A549 (cell line): ENCODE data around the gene GSKIP. TPM values are rescaled to one million over a fixed set of nuclear protein-coding genes. Genes with fewer than 3 reads are reported as not detected.

Experiments
- ATAC-seq, 2 experiments: fragments of 200-7000 bp in 1 of 2; fragments of >200 bp in 1 of 2; cut with Nextera tagmentation in 1 of 2; cut with Tn5 transposase in 1 of 2; 3 replicates each; pipeline versions ENCODE4 v1.8.0 to v1.9.1; 2018 to 2020; ENCODE audit warnings: mild to moderate bottlenecking in 1 of 2, moderate library complexity in 1 of 2
- CTCF ChIA-PET: fragments of 300-600 bp; sonication (Branson Sonifier 250); formaldehyde crosslinking; extraction: SDS; loops from one replicate; lab custom pipeline; 2021; ENCODE audit warnings: antibody characterized with exemption, inconsistent platforms; lab: Yijun Ruan, JAX
- POLR2A ChIA-PET: fragments of 350-600 bp; formaldehyde crosslinking; extraction: SDS; loops from one replicate; lab custom pipeline; 2021; ENCODE audit warnings: antibody characterized with exemption, inconsistent platforms; lab: Yijun Ruan, JAX
- DNase-seq, 2 experiments: peaks; one replicate each; pipeline versions ENCODE4 v3.0.0 to v3.0.0-alpha.2; 2011 to 2016; ENCODE audit warnings: low read depth in 1 of 2, low spot score in 1 of 2
- FAIRE-seq: peaks from 2 replicates; lab custom pipeline; 2011; peaks lifted over from hg19 to GRCh38; lab: Jason Lieb, UNC
- H3K27ac ChIP-seq, 2 experiments: fragments of >200 bp; sonication (Bioruptor Twin); formaldehyde crosslinking; 3 replicates each; pipeline ENCODE4 v1.5.1; 2016 to 2017
- H3K4me1 ChIP-seq: fragments of >200 bp; sonication (Bioruptor Twin); formaldehyde crosslinking; 3 replicates; pipeline ENCODE4 v1.6.1; 2016
- H3K4me2 ChIP-seq: fragments of >200 bp; sonication (Bioruptor Twin); formaldehyde crosslinking; 3 replicates; pipeline ENCODE4 v1.6.1; 2016
- H3K4me3 ChIP-seq: fragments of >200 bp; sonication (Bioruptor Twin); formaldehyde crosslinking; 3 replicates; pipeline ENCODE4 v1.5.1; 2016
- H3K9me3 ChIP-seq: fragments of >200 bp; sonication (Bioruptor Twin); formaldehyde crosslinking; 3 replicates; pipeline ENCODE4 v1.6.1; 2016
- BCL3 ChIP-seq: fragments of >200 bp; sonication (Bioruptor Twin); formaldehyde crosslinking; IDR thresholded peaks from 3 replicates; pipeline ENCODE4 v1.6.1; 2016
- BHLHE40 ChIP-seq: IDR thresholded peaks from 2 replicates; pipeline ENCODE4 v1.6.1; 2012; ENCODE audit warnings: low read depth, low read length, inconsistent platforms
- CTCF ChIP-seq: fragments of >200 bp; sonication (Bioruptor Twin); formaldehyde crosslinking; IDR thresholded peaks from 3 replicates; pipeline ENCODE4 v1.5.1; 2016
- EHF ChIP-seq: fragments of 250-450 bp; sonication (Bioruptor Pico); IDR thresholded peaks from 2 replicates; pipeline ENCODE4 v1.5.0; 2020; ENCODE audit warnings: mild to moderate bottlenecking
- ELK1 ChIP-seq: fragments of 150-350 bp; IDR thresholded peaks from 2 replicates; pipeline ENCODE4 v1.6.1; 2014; ENCODE audit warnings: low read depth, mild to moderate bottlenecking, low read length
- ESRRA ChIP-seq: fragments of 150-350 bp; IDR thresholded peaks from 2 replicates; pipeline ENCODE4 v1.6.1; 2014; ENCODE audit warnings: mild to moderate bottlenecking, low read length, borderline replicate concordance
- FOXS1 ChIP-seq: fragments of 250-450 bp; sonication (Bioruptor Pico); IDR thresholded peaks from 2 replicates; pipeline ENCODE4 v1.5.0; 2020; ENCODE audit warnings: mild to moderate bottlenecking, moderate library complexity
- HOXA7 ChIP-seq: fragments of 250-450 bp; sonication (Bioruptor Pico); IDR thresholded peaks from 2 replicates; pipeline ENCODE4 v1.5.0; 2020; ENCODE audit warnings: mild to moderate bottlenecking, moderate library complexity
- KDM1A ChIP-seq: fragments of 200-600 bp; sonication (generic); IDR thresholded peaks from 2 replicates; pipeline ENCODE4 v1.6.1; 2016; ENCODE audit warnings: low read depth, mild to moderate bottlenecking
- KDM5A ChIP-seq: fragments of 200-600 bp; sonication (generic); IDR thresholded peaks from 2 replicates; pipeline ENCODE4 v1.6.1; 2016; ENCODE audit warnings: antibody characterized with exemption, mild to moderate bottlenecking
- MAFK ChIP-seq: fragments of 450-650 bp; IDR thresholded peaks from 2 replicates; pipeline ENCODE4 v1.6.1; 2014; ENCODE audit not compliant: partially characterized antibody
- MYC ChIP-seq: IDR thresholded peaks from 2 replicates; pipeline ENCODE4 v1.6.1; 2012; ENCODE audit warnings: mild to moderate bottlenecking, inconsistent platforms, low read length, improper control_type of control experiment, borderline replicate concordance
- SREBF2 ChIP-seq: fragments of 450-650 bp; IDR thresholded peaks from 2 replicates; pipeline ENCODE4 v1.6.1; 2014; ENCODE audit warnings: mild to moderate bottlenecking, moderate library complexity
- ZFP36 ChIP-seq: fragments of 450-650 bp; IDR thresholded peaks from 2 replicates; pipeline ENCODE4 v1.6.1; 2014; ENCODE audit warnings: borderline replicate concordance; ENCODE audit not compliant: partially characterized antibody
- ZNF302 ChIP-seq: fragments of 250-450 bp; sonication (Bioruptor Pico); IDR thresholded peaks from 2 replicates; pipeline ENCODE4 v1.9.0; 2021; ENCODE audit warnings: inconsistent platforms, mild to moderate bottlenecking, moderate library complexity
- ZSCAN20 ChIP-seq: fragments of 250-450 bp; sonication (Bioruptor Pico); IDR thresholded peaks from 2 replicates; pipeline ENCODE4 v1.8.0; 2022; ENCODE audit warnings: mild to moderate bottlenecking, moderate library complexity
- WGBS: methylation state at CpG from one replicate; pipeline ENCODE4 v1.1.6; 2017; ENCODE audit errors: missing lambda C conversion rate; 5-methylcytosine and 5-hydroxymethylcytosine counted together
- polyA plus RNA-seq, 4 experiments: library from polyadenylated mRNA; depleted of rRNA in 3 of 4; stranded (reverse); fragments of >200 nt; fragmentation: RNase III in 1 of 4; extraction: RNeasy Plus Mini Kit Qiagen cat#74134 plus additional on column Dnase treatment in 1 of 4; gene quantifications; 2 replicates in 3 of 4; 3 replicates in 1 of 4; pipeline ENCODE4 v1.2.3, GENCODE V29; 2011 to 2017
- TF ChIP-seq, protein P1 (sequence below): fragments of 250-450 bp; sonication (Bioruptor Pico); IDR thresholded peaks from 2 replicates; pipeline ENCODE4 v1.5.0; 2021; ENCODE audit warnings: mild to moderate bottlenecking, moderate library complexity, borderline replicate concordance
- TF ChIP-seq, protein P2 (sequence below): fragments of 200-600 bp; sonication (generic); IDR thresholded peaks from 2 replicates; pipeline ENCODE4 v1.6.1; 2016; ENCODE audit warnings: antibody characterized with exemption, mild to moderate bottlenecking, moderate library complexity

The GSKIP gene
- polyA plus RNA-seq, 2 of the 4 experiments (the other 2 are of a cell fraction) = 30.9 to 57.8 TPM

- Histone ChIP-seq H3K4me2 (no peak overlapping the region), H3K4me1 (no peaks in the 10 kb centered on the region), H3K9me3 (no peaks in the 10 kb centered on the region), H3K27ac (no peak overlapping the region), H3K4me3 (no peak overlapping the region)
- FAIRE-seq (no peak), DNase-seq (no peak), ATAC-seq (no peak)
- TF ChIP-seq CTCF (no peak), ZFP36 (no peak)
- POLR2A ChIA-PET = no interaction called here
- 17% methylated on average over 1 of the region's 1 CpG for WGBS
- CTCF ChIA-PET = no interaction called here
These were observed 20.7 kb downstream of the GSKIP start for GRCh38 chr14:96384053-96384452.

DNA sequence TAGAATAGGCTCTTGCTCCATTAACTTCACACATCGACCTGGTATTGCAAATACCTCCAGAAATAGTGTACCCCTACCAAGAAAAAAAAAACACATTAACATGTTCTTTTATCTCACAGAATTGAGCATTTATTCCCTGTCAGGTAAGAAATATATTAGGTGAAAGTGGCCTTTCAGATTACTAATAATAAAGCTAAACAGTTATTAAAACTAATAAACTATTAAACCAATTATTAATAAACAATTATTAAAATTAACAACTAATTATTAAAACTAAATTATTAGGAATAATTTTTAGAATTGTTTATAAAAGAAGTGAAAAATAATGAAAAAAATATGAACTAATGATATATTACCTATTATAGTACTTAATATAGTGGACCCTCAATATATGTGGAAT is 21.4 kb downstream of the GSKIP start:
- H3K4me1 ChIP-seq = no peaks in the 10 kb centered on the region
- TF ChIP-seq EHF (CRISPR knock-in tag) (no peak), BHLHE40 (no peak), BCL3 (no peak), SREBF2 (no peak), HOXA7 (CRISPR knock-in tag) (no peak), FOXS1 (CRISPR knock-in tag) (no peak), ZSCAN20 (CRISPR knock-in tag) (no peak), ZNF302 (CRISPR knock-in tag) (no peak), KDM1A (no peak), MYC (no peak)
- TF ChIP-seq, protein P1, sequence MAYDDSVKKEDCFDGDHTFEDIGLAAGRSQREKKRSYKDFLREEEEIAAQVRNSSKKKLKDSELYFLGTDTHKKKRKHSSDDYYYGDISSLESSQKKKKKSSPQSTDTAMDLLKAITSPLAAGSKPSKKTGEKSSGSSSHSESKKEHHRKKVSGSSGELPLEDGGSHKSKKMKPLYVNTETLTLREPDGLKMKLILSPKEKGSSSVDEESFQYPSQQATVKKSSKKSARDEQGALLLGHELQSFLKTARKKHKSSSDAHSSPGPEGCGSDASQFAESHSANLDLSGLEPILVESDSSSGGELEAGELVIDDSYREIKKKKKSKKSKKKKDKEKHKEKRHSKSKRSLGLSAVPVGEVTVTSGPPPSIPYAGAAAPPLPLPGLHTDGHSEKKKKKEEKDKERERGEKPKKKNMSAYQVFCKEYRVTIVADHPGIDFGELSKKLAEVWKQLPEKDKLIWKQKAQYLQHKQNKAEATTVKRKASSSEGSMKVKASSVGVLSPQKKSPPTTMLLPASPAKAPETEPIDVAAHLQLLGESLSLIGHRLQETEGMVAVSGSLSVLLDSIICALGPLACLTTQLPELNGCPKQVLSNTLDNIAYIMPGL = no peak
- TF ChIP-seq, protein P2, sequence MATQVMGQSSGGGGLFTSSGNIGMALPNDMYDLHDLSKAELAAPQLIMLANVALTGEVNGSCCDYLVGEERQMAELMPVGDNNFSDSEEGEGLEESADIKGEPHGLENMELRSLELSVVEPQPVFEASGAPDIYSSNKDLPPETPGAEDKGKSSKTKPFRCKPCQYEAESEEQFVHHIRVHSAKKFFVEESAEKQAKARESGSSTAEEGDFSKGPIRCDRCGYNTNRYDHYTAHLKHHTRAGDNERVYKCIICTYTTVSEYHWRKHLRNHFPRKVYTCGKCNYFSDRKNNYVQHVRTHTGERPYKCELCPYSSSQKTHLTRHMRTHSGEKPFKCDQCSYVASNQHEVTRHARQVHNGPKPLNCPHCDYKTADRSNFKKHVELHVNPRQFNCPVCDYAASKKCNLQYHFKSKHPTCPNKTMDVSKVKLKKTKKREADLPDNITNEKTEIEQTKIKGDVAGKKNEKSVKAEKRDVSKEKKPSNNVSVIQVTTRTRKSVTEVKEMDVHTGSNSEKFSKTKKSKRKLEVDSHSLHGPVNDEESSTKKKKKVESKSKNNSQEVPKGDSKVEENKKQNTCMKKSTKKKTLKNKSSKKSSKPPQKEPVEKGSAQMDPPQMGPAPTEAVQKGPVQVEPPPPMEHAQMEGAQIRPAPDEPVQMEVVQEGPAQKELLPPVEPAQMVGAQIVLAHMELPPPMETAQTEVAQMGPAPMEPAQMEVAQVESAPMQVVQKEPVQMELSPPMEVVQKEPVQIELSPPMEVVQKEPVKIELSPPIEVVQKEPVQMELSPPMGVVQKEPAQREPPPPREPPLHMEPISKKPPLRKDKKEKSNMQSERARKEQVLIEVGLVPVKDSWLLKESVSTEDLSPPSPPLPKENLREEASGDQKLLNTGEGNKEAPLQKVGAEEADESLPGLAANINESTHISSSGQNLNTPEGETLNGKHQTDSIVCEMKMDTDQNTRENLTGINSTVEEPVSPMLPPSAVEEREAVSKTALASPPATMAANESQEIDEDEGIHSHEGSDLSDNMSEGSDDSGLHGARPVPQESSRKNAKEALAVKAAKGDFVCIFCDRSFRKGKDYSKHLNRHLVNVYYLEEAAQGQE = no peak
- TF ChIP-seq, all 56 proteins: peak for 0
- 0% methylated on average over 1 of the region's 1 CpG for WGBS
- Histone ChIP-seq H3K9me3 (no peaks in the 10 kb centered on the region), H3K27ac (no peak overlapping the region), H3K4me2 (no peak overlapping the region), H3K4me3 (no peak overlapping the region)
- ATAC-seq = no peak
- ChIA-PET POLR2A (no interaction called here), CTCF (interaction anchor here (0.8 to 0.9 kb wide), 2 partner anchors 28 to 109 kb away, joined by 3 read pairs; no protein-coding TSS in a partner anchor)
- no peak for DNase-seq
- no peak for FAIRE-seq

DNA sequence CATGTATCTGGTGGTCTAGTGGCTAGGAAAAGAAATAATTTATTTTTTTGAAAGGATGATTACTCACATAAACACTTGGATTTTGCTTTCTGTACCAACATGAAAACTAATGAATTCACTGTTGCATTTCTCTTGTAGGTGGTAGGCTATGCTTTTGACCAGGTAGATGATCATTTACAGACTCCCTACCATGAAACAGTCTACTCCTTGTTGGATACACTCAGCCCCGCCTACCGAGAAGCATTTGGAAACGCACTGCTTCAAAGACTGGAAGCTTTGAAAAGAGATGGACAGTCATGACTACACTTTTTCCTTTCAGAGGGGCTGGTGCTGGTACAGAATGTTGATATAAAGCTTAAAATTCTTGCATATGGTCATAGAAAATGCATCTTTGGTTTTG is 22.1 kb downstream of the GSKIP start:
- no peak overlapping the region for H3K27ac ChIP-seq
- ChIA-PET CTCF (no interaction called here), POLR2A (no interaction called here)
- no peak overlapping the region for H3K4me3 ChIP-seq
- ATAC-seq (no peak), DNase-seq (no peak), FAIRE-seq (no peak)
- no peaks in the 10 kb centered on the region for H3K4me1 ChIP-seq
- no peaks in the 10 kb centered on the region for H3K9me3 ChIP-seq
- WGBS = 83% methylated on average over 3 of the region's 3 CpGs
- H3K4me2 ChIP-seq = no peak overlapping the region
- TF ChIP-seq, protein P2 = no peak
- TF ChIP-seq ELK1 (no peak), MAFK (no peak), KDM5A (no peak), ESRRA (no peak)
